Retinal pigment epithelial cell (primary cell): ENCODE data around the gene CSF3R.
A peak's percentile ranks its signal among the peaks of the same experiment; 100 is the strongest.

Source experiments
- DNase-seq: peaks from one replicate; pipeline ENCODE4 v3.0.0-alpha.2; 2010; ENCODE audit warnings: low read depth
- H3K4me3 ChIP-seq: 2 replicates; pipeline ENCODE4 v1.5.1; 2011; ENCODE audit warnings: mild to moderate bottlenecking, low read length, control low read depth, moderate library complexity
- TF ChIP-seq, protein P1 (sequence below): conservative IDR thresholded peaks from 2 replicates; pipeline ENCODE4 v1.5.1; 2011; ENCODE audit warnings: low read depth, low read length, control low read depth, inconsistent platforms

CSF3R gene

GRCh38 chr1:36517011-36517771 is 34.5 kb upstream of the CSF3R start:
- no peak for DNase-seq
- no peak overlapping the region for H3K4me3 ChIP-seq
- TF ChIP-seq, protein P1, sequence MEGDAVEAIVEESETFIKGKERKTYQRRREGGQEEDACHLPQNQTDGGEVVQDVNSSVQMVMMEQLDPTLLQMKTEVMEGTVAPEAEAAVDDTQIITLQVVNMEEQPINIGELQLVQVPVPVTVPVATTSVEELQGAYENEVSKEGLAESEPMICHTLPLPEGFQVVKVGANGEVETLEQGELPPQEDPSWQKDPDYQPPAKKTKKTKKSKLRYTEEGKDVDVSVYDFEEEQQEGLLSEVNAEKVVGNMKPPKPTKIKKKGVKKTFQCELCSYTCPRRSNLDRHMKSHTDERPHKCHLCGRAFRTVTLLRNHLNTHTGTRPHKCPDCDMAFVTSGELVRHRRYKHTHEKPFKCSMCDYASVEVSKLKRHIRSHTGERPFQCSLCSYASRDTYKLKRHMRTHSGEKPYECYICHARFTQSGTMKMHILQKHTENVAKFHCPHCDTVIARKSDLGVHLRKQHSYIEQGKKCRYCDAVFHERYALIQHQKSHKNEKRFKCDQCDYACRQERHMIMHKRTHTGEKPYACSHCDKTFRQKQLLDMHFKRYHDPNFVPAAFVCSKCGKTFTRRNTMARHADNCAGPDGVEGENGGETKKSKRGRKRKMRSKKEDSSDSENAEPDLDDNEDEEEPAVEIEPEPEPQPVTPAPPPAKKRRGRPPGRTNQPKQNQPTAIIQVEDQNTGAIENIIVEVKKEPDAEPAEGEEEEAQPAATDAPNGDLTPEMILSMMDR: no peak

- TF ChIP-seq, protein P1: peak; percentile 90
- DNase-seq: peak; percentile 10
- no peak overlapping the region for H3K4me3 ChIP-seq
Measured at GRCh38 chr1:36516372-36517010, 33.8 kb upstream of the CSF3R start.

- TF ChIP-seq, protein P1: no peak
- no peak for DNase-seq
- no peak overlapping the region for H3K4me3 ChIP-seq
Measured at GRCh38 chr1:36515315-36516138, 32.8 kb upstream of the CSF3R start.

DNA sequence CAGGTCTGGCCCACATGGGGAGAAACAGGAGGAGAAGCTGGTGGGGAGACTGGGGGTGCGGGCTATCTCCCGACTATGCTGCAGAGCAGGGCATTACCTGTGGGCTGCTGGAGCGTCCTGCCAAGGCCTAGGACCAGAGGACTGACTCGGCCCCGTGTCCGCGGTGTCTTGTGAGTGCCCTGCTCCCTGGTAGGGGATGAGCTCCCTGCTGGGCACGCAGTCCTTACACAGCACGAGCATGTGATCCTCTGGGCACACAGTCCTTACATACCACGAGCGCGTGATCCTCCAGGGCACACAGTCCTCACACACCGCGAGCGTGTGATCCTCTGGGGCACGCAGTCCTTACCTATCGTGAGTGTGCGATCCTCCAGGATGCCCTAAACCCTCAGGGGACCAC is 31.8 kb upstream of the CSF3R start:
- DNase-seq: no peak
- TF ChIP-seq, protein P1: no peak
- no peak overlapping the region for H3K4me3 ChIP-seq

GRCh38 chr1:36513676-36514473 is 31.2 kb upstream of the CSF3R start:
- no peak for DNase-seq
- TF ChIP-seq, protein P1: no peak

DNA sequence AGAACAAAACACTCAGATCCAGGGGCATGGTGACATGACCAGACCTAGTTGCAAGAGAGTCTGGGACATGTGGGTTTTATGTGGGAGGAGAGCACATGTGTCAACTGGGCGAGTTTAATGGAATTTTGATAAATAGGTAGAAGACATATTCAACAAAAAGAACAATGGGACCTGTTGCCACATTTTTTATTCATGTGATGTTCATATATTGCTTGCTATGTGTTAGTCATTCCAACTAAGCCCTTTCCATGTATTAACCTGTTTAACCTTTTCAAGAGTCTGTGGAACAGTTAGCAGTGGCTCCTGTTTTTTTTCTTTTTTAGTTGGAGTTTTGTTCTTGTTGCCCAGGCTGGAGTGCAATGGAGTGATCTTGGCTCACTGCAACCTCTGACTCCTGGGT is 30.1 kb upstream of the CSF3R start:
- DNase-seq: no peak
- H3K4me3 ChIP-seq: no peak overlapping the region
- TF ChIP-seq, protein P1: no peak

More at GRCh38 chr1:36513676-36514473, 31.2 kb upstream of the CSF3R start:
- no peak overlapping the region for H3K4me3 ChIP-seq
